ENCODE data around the gene ENTPD5.
"Not testable (repeated sequence)": the region's sequence is repeated elsewhere in the genome, so short reads cannot be mapped to it uniquely, and the experiment has no call there.

ENTPD5 gene

DNA sequence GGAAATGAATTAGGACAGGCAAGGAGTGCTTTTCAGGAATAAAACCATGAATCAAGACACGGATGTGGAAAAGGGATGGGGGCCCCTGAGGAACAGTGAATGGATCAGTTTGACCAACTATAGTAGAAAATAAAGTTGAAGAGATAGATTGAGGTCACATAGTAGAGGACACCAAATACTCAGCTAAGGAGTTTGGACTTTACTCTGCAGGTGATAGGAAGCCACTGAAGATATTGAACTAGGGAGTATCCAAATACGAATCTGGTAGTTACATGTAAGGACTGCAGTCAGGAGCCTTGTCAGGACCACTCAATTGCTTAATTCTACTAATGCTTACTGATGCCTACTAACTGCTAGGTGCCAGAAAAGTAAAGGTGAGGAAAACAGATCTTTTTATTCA is 20.4 kb downstream of the ENTPD5 start:
- no peak for DNase-seq

DNA sequence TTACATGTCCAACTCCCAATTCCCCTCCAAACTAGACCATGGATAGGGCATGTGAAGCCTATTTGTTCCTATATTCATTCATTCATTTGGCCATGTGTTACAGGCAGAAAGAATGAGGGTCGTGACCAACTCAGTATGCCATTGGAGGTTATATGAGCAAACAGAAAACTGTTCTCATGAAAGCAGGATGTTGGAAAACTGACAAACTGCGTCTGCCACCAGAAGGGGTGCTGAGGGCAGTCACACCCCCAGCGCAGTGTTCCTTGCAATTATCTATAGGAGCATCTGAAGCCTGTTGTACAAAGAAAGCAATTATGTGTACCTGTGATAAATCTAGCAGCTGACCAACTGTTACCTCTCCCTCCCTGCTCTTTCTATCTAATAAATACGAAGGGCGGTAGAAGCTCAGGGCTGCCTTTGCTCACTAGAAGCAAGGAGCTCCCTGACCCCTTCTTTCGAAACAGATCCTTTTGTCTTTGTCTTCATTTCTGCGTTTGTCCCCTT is 21.1 kb downstream of the ENTPD5 start:
- no peak for DNase-seq

- no peak for DNase-seq
Measured at GRCh38 chr14:73997108-73997943, 21.8 kb downstream of the ENTPD5 start.

DNA sequence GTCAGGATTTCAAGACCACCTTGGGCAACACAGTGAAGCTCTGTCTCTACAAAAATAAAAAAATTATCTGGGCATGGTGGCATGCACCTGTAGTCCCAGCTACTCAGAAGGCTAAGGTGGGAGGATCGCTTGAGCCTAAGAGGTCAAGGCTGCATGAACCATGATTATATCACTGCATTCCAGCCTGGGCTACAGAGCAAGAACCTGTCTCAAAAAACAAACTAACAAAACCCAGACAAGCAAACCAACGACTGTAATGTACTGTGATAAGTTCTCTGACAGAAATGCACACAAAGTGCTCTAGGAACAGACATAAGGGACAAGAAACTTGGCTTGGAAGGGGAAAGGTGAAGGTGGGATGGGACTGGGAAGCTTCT is 22.4 kb downstream of the ENTPD5 start:
- DNase-seq: no peak

DNA sequence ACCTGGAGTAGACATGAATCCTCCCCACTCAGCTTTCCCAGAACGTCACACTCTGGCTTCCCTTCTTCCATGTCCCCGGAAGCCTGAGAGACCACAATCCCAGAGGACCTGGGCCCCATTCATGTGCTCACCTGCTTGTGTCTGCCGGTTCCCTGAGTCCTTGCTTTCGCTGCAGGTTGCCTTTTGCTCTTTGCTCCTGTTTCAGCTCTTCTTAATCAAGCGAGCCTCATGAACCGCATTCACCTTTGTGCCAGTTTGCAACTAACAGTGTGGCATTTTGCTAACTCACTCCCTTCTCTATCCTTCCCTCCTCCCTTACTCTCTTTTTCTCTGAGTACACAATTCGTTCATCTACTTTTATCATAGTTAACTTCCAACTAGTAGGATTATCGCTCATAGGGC is 23.1 kb downstream of the ENTPD5 start:
- no peak for DNase-seq

GRCh38 chr14:73994926-73995325 is 24.2 kb downstream of the ENTPD5 start:
- DNase-seq: not testable (repeated sequence)

DNA sequence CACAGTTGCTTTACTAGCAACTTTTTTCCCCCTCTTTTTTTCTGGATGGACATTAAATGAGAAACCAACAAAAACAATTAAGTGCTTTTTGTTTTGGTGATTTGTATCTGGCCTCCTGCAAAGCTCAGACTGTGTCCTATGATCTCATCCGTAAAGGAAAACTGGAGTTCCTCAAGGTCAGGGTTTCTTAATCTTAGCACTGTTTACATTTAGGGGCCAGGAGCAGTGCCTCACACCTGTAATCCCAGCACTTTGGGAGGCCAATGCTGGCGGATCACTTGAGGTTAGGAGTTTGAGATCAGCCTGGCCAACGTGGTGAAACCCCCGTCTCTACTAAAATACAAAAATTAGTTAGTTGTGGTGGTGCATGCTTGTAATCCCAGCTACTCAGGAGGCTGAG is 28.0 kb downstream of the ENTPD5 start:
- DNase-seq: no peak

GRCh38 chr14:73988656-73989055 is 30.4 kb downstream of the ENTPD5 start:
- DNase-seq: not testable (repeated sequence)

DNA sequence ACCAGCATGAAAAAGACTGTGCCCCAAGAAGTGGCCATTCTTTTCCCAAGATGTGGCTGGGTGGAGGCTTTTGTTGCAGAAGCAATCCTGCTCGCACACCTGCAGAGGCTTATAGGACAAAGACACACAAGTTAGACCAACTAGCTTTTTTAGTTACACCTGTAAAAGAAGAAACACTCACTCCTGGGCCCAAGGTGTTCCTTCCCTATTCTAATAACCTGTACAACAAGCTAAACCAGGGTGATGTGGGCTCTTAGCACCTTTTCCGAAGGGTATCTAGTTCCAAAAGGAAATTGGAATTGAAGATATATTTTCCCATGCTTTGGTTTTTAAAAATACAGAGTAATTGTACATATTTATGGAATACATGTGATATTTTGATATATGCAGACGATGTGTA is 31.0 kb downstream of the ENTPD5 start:
- DNase-seq: no peak

DNA sequence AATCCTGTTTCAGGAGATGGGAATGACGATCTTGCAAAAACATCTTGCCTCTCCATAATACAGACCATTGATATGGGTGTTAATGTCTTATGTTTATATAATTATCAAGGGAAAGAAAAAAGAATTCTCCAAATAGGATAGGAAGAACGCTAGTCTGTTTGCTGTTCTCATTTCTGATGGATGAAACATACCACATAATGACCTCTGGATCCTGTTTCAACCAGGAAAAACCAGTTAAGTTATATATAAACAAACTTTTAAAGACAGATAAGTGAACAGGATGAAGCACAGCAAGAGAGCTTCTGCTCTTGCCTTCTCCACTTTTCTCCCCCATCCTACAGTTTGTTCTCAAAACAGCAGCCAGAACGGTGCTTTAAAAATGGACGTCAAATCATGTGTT is 41.2 kb downstream of the ENTPD5 start:
- no peak for DNase-seq

DNA sequence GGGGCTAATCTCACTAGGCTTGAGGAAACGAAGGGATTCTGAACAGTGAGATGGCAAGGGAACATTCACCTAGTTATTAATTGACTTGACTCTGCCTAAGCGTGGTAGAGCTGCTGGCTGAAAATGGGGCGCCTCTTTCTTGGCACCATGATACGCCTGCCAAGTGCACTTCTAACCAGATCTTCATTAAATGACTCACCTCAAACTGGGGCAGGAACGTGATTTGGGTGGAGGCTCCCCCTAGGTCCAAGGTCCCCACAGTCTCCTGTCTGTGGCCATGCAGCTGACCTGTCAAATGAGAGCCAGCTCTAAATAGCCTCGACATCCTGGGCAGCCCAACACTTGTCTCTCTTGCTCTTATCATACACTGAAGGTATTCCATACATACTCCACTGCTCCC is 43.0 kb downstream of the ENTPD5 start:
- no peak for DNase-seq

GRCh38 chr14:73973497-73973896 is 45.6 kb downstream of the ENTPD5 start:
- no peak for DNase-seq

- DNase-seq: no peak
Measured at GRCh38 chr14:73968885-73969284, 50.2 kb downstream of the ENTPD5 start.

DNA sequence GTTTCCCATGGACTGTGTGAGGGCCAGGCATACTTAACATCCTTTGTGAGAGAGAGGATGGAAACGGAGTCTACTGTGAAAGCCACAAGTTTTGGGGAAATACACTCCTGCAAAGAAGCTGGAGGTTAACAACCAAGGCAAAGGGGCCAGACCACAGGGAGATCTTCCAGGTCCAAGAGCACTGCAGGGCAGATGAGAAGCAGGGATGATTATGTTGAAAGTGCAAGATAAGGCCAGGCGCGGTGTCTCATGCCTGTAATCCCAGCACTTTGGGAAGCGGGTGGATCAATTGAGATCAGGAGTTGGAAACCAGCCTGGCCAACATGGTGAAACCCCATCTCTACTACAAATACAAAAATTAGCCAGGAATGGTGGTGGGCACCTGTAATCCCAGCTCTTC is 53.9 kb downstream of the ENTPD5 start:
- no peak for DNase-seq

DNA sequence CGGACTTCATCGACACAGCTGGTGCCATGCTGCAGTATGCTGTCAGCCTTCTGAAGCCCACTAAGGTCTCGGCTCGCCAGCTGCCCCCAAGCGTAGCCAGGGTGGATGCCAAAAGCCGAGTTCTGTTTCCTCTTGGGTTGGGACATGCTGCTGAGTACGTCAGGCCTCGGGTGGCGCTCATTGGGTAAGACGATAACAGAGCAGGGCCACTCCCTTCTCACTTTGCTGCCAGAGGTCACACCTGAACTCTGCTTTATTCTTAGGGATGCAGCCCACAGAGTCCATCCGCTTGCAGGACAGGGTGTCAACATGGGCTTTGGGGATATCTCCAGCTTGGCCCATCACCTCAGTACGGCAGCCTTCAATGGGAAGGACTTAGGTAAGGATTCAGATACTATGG is 57.9 kb downstream of the ENTPD5 start:
- DNase-seq: no peak

- DNase-seq: no peak
Measured at GRCh38 chr14:73958591-73958990, 60.5 kb downstream of the ENTPD5 start.

GRCh38 chr14:73955674-73956073 is 63.4 kb downstream of the ENTPD5 start:
- DNase-seq: no peak

- no peak for DNase-seq
Measured at GRCh38 chr14:73953731-73954130, 65.4 kb downstream of the ENTPD5 start.

GRCh38 chr14:73949752-73950734 is 69.0 kb downstream of the ENTPD5 start, which contains the start of the genes COQ6 and FAM161B:
Gene COQ6, plus strand, starts transcription at chr14:73950302. Its CDS starts 31 bp downstream, at chr14:73950333.
Gene FAM161B, minus strand, starts transcription at chr14:73950094. Its CDS starts 68 bp downstream, at chr14:73950026.
- peak; percentile 87 for DNase-seq

DNA sequence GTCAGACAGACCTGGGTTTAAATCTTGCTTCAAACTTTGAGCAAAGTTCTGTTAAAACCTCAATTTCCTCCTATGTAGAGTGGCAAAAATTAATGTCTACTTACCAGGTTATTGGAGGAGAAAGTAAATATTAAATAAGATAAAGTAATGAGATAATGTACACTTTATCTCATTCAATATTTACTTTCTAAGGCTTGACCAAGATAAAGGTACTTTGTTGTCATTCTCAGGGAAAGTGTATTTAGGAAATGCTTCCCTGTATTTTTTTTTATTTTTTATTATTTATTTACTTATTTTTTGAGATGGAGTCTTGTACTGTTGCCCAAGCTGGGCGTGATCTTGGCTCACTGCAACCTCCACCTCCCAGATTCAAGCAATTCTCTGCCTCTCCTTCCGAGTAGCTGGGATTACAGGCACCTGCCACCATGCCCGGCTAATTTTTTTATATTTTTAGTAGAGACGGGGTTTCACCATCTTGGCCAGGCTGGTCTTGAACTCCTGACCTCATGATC is 73.9 kb downstream of the ENTPD5 start:
- no peak for DNase-seq

DNA sequence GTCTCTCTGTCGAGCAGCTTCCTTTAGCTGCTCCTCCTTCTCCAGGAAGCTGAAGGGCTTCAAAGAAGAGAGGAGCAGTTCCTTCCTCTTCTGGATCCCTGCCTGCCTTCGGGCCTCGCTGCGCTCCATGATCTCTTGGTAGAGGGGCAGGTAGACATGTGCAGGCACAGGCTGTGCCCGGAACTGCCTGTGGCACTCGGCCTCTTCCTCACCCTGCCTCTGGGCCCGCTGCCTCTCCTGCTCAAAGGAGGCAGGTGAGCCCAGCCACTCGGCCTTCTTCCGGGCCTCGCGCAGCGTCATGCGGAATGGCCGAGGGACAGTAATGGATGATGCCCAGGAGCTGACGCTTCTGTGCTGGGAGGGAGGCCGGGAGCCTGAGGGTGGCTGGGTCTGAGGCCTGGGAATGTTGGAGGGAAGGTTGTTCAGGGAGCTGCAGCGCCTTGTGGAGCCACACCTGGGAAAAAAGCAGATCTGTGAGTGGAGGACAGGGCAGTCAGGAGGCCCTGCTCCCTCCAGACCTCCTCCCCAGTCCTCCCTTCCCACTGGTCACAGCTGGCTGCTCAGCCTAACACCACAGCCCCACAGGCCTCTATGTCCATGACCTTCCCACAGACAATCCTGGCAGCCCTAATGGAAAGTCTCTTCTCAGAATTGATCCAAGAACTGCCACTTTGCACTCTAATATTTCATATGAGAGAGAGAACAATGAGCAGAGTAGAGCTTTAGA is 74.5 kb downstream of the ENTPD5 start:
- DNase-seq: no peak

- no peak for DNase-seq
Measured at GRCh38 chr14:73943083-73943482, 76.0 kb downstream of the ENTPD5 start.

- DNase-seq: no peak
Measured at GRCh38 chr14:73942180-73942579, 76.9 kb downstream of the ENTPD5 start.
